Fibroblast of lung (primary cell): ENCODE measurements around the gene ZNF467. TPM values are rescaled to one million over a fixed set of nuclear protein-coding genes. Genes with fewer than 3 reads are reported as not detected.

Source experiments
- DNase-seq, 2 donors: peaks; one replicate each; pipeline versions ENCODE4 v3.0.0 to v3.0.0-alpha.2; 2010; ENCODE audit warnings: low read depth in 2 of 2
- H2AFZ ChIP-seq: 2 replicates; pipeline ENCODE4 v1.5.1; 2012; ENCODE audit warnings: low read length, control low read depth, inconsistent platforms
- H3K27ac ChIP-seq: 2 replicates; pipeline ENCODE4 v1.5.1; 2011; ENCODE audit warnings: low read length, control low read depth; ENCODE audit not compliant: insufficient read depth
- H3K27me3 ChIP-seq: 2 replicates; pipeline ENCODE4 v1.5.1; 2011; ENCODE audit warnings: mild to moderate bottlenecking, low read length; ENCODE audit not compliant: control insufficient read depth, insufficient read depth
- H3K36me3 ChIP-seq: 2 replicates; pipeline ENCODE4 v1.5.1; 2011; ENCODE audit warnings: low read length; ENCODE audit not compliant: control insufficient read depth, insufficient read depth
- H3K4me1 ChIP-seq: 2 replicates; pipeline ENCODE4 v1.5.1; 2011; ENCODE audit warnings: low read length; ENCODE audit not compliant: control insufficient read depth, insufficient read depth; ENCODE audit errors: extremely low read depth
- H3K4me2 ChIP-seq: 2 replicates; pipeline ENCODE4 v1.5.1; 2011; ENCODE audit warnings: low read length, control low read depth; ENCODE audit not compliant: insufficient read depth; ENCODE audit errors: extremely low read depth
- H3K4me3 ChIP-seq, 4 experiments: fragments of 200-600 bp in 1 of 4; sonication (generic) in 1 of 4; replicated peaks in 1 of 4; 2 replicates each; pipeline ENCODE4 v1.5.1; 2011 to 2016; ENCODE audit warnings: low read length in 4 of 4, low read depth in 3 of 4, mild to moderate bottlenecking in 3 of 4, control low read depth in 2 of 4, inconsistent platforms in 1 of 4, mixed read lengths in 1 of 4; ENCODE audit not compliant: insufficient read depth in 1 of 4; ENCODE audit errors: control extremely low read depth in 1 of 4
- H3K79me2 ChIP-seq: 2 replicates; pipeline ENCODE4 v1.5.1; 2012; ENCODE audit warnings: mild to moderate bottlenecking, low read length, inconsistent platforms; ENCODE audit not compliant: control insufficient read depth, insufficient read depth
- H3K9ac ChIP-seq: 2 replicates; pipeline ENCODE4 v1.5.1; 2011; ENCODE audit warnings: mild to moderate bottlenecking, low read length, control low read depth; ENCODE audit not compliant: insufficient read depth
- H3K9me3 ChIP-seq: 2 replicates; pipeline ENCODE4 v1.5.1; 2012; ENCODE audit warnings: low read depth, low read length; ENCODE audit not compliant: control insufficient read depth, insufficient read depth
- H4K20me1 ChIP-seq: 2 replicates; pipeline ENCODE4 v1.5.1; 2011; ENCODE audit warnings: low read length; ENCODE audit not compliant: control insufficient read depth, insufficient read depth; ENCODE audit errors: extremely low read depth
- CTCF ChIP-seq, 2 donors: IDR thresholded peaks in 1 of 2; conservative IDR thresholded peaks in 1 of 2; 1 replicate in 1 of 2; 2 replicates in 1 of 2; pipeline ENCODE4 v1.5.1; 2011 to 2012; ENCODE audit warnings: low read length in 2 of 2, control low read depth in 1 of 2, inconsistent platforms in 1 of 2, low read depth in 1 of 2, mild to moderate bottlenecking in 1 of 2
- EZH2 ChIP-seq: IDR thresholded peaks from 2 replicates; pipeline ENCODE4 v1.5.1; 2012; ENCODE audit warnings: low read length, control low read depth, mild to moderate bottlenecking; ENCODE audit errors: missing control alignments
- polyA plus RNA-seq, 2 donors: library from polyadenylated mRNA; depleted of rRNA in 1 of 2; stranded (reverse) in 1 of 2; unstranded in 1 of 2; fragments of >200 nt; gene quantifications; 2 replicates each; pipeline ENCODE4 v1.2.1, GENCODE V29; 2011 to 2012; ENCODE audit warnings: missing spikeins in 1 of 2
- total RNA-seq: library from RNA; depleted of rRNA; stranded (reverse); fragments of >200 nt; gene quantifications from 2 replicates; pipeline ENCODE4 v1.2.1, GENCODE V29; 2014

ZNF467 gene
- total and polyA plus RNA-seq, 2 donors (not counting 1 experiment from before 2014, with no cell fraction given), result 0.89 to 1.3 TPM

- no peak for TF ChIP-seq EZH2
- TF ChIP-seq CTCF (conservative IDR thresholded peaks at IDR 0.05 in 1 of 2, IDR thresholded peaks at IDR 0.05 in 1 of 2; ENCODE audit: low read depth in 1 of 2, low read length in 2 of 2), result peak; percentile 52 to 72
- Histone ChIP-seq H3K9ac (no peak overlapping the region), H3K4me3 (no peak overlapping the region), H3K27me3 (no peaks in the 10 kb centered on the region), H3K4me2 (no peak overlapping the region), H3K9me3 (no peaks in the 10 kb centered on the region), H3K36me3 (no peaks in the 10 kb centered on the region), H3K4me1 (no peaks in the 10 kb centered on the region), H4K20me1 (no peaks in the 10 kb centered on the region), H3K79me2 (no peaks in the 10 kb centered on the region), H3K27ac (no peak overlapping the region), H2AFZ (no peak overlapping the region)
- DNase-seq, result peak in 1 of 2 donors; percentile 34
Observed at GRCh38 chr7:149753375-149754233, 19.8 kb downstream of the ZNF467 start.

- no peaks in the 10 kb centered on the region for H3K36me3 ChIP-seq
- no peak overlapping the region for H3K9ac ChIP-seq
- TF ChIP-seq CTCF (conservative IDR thresholded peaks at IDR 0.05 in 1 of 2, IDR thresholded peaks at IDR 0.05 in 1 of 2; ENCODE audit: low read depth in 1 of 2, low read length in 2 of 2), result no peak
- no peaks in the 10 kb centered on the region for H3K27me3 ChIP-seq
- no peaks in the 10 kb centered on the region for H4K20me1 ChIP-seq
- H3K4me2 ChIP-seq, result no peak overlapping the region
- H3K27ac ChIP-seq, result no peak overlapping the region
- no peaks in the 10 kb centered on the region for H3K79me2 ChIP-seq
- DNase-seq, result no peak
- no peaks in the 10 kb centered on the region for H3K4me1 ChIP-seq
- H3K4me3 ChIP-seq, result no peak overlapping the region
- H3K9me3 ChIP-seq, result no peaks in the 10 kb centered on the region
- H2AFZ ChIP-seq, result no peak overlapping the region
Observed at GRCh38 chr7:149752646-149753045, 20.7 kb downstream of the ZNF467 start.

GRCh38 chr7:149751043-149751775 is 22.2 kb downstream of the ZNF467 start:
- H3K9ac ChIP-seq, result no peak overlapping the region
- H3K27ac ChIP-seq, result no peak overlapping the region
- H4K20me1 ChIP-seq, result no peaks in the 10 kb centered on the region
- H3K79me2 ChIP-seq, result no peaks in the 10 kb centered on the region
- no peak for TF ChIP-seq CTCF (conservative IDR thresholded peaks at IDR 0.05 in 1 of 2, IDR thresholded peaks at IDR 0.05 in 1 of 2; ENCODE audit: low read depth in 1 of 2, low read length in 2 of 2)
- no peak for TF ChIP-seq EZH2
- no peaks in the 10 kb centered on the region for H3K27me3 ChIP-seq
- no peaks in the 10 kb centered on the region for H3K9me3 ChIP-seq
- H3K4me3 ChIP-seq, result no peak overlapping the region
- no peaks in the 10 kb centered on the region for H3K4me1 ChIP-seq
- no peaks in the 10 kb centered on the region for H3K36me3 ChIP-seq
- H3K4me2 ChIP-seq, result no peak overlapping the region
- H2AFZ ChIP-seq, result no peak overlapping the region
- no peak for DNase-seq
